ENCODE results near the gene SHKBP1.
A peak's percentile ranks its signal among the peaks of the same experiment; 100 is the strongest.
"Not testable (repeated sequence)": the region's sequence is repeated elsewhere in the genome, so short reads cannot be mapped to it uniquely, and the experiment has no call there.

SHKBP1 gene

DNA sequence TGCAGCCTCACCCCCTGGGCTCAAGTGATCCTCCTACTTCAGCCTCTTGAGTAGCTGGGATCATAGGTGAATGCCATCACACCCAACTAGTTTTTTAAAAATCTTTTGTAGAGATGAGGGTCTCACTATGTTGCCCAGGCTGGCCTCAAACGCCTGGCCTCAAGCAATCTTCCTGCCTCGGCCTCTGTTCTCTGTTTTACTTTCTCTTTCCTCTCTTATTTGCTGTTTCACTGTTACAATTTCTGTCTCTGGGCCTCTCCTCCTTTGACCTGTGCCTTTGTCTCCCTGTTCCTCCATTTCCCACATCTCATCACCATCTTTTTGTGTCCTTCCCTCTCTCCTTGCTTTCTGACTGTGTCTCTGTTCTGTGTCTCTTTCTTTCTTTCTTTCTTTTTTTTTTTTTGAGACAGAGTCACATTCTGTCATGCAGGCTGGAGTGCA is 9.3 kb downstream of the SHKBP1 start:
- no peak overlapping the region for H3K4me3 ChIP-seq (ENCODE audit: low read depth, low read length)
- DNase-seq (ENCODE audit: low read depth), result no peak

DNA sequence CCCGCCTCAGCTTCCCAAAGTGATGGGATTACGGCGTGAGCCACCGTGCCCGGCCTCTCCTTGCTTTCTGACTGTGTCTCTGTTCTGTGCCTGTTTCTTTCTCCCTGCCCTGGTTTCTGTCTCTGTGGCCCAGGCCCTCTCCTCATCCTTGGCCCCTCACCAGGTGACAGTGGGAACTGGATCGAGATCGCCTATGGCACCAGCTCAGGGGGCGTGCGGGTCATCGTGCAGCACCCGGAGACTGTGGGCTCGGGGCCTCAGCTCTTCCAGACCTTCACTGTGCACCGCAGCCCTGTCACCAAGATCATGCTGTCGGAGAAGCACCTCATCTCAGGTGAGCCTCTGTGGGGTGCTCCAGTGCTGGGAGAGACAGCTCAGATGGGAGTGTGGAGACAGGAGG is 9.9 kb downstream of the SHKBP1 start:
- no peak overlapping the region for H3K4me3 ChIP-seq (ENCODE audit: low read depth, low read length)
- no peak for DNase-seq (ENCODE audit: low read depth)
- TF ChIP-seq, protein P1, sequence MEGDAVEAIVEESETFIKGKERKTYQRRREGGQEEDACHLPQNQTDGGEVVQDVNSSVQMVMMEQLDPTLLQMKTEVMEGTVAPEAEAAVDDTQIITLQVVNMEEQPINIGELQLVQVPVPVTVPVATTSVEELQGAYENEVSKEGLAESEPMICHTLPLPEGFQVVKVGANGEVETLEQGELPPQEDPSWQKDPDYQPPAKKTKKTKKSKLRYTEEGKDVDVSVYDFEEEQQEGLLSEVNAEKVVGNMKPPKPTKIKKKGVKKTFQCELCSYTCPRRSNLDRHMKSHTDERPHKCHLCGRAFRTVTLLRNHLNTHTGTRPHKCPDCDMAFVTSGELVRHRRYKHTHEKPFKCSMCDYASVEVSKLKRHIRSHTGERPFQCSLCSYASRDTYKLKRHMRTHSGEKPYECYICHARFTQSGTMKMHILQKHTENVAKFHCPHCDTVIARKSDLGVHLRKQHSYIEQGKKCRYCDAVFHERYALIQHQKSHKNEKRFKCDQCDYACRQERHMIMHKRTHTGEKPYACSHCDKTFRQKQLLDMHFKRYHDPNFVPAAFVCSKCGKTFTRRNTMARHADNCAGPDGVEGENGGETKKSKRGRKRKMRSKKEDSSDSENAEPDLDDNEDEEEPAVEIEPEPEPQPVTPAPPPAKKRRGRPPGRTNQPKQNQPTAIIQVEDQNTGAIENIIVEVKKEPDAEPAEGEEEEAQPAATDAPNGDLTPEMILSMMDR (conservative IDR thresholded peaks at IDR 0.05; ENCODE audit: low read depth, low read length), result no peak

More for the DNA sequence above, 9.3 kb downstream of the SHKBP1 start:
- TF ChIP-seq, protein P1 (conservative IDR thresholded peaks at IDR 0.05; ENCODE audit: low read depth, low read length), result no peak

DNA sequence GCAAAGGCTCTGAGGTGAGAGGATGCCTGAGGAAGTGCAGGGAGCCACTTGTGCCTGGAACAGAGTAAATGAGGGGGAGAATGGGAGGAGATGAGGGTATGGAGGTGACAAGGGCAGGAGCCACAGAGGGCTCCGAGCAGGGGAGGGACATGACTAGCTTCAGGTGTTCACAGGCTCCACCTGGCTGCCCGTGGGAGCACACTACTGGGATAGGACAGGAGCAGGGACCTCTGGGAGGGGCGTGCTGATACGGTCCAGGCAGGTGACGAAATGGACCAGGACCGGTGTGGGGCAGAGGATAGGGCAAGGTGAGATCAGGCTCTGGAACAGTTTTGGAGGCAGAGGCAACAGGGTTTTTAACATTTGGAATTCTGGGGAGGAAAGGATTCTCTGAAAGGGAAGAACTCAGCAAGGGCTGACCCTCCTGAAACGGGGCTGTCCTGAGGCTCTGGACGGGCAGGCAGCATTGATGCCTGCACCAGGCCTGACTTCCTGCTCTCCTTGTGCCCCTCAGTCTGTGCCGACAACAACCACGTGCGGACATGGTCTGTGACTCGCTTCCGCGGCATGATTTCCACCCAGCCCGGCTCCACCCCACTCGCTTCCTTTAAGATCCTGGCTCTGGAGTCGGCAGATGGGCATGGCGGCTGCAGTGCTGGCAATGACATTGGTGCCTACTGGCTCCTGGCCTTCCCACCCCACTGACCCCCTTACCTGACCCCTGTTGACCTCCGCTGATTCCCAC is 11.6 kb downstream of the SHKBP1 start:
- DNase-seq (ENCODE audit: low read depth), result peak; percentile 42
- H3K4me3 ChIP-seq (ENCODE audit: low read depth, low read length), result no peak overlapping the region
- TF ChIP-seq, protein P1 (conservative IDR thresholded peaks at IDR 0.05; ENCODE audit: low read depth, low read length), result no peak

DNA sequence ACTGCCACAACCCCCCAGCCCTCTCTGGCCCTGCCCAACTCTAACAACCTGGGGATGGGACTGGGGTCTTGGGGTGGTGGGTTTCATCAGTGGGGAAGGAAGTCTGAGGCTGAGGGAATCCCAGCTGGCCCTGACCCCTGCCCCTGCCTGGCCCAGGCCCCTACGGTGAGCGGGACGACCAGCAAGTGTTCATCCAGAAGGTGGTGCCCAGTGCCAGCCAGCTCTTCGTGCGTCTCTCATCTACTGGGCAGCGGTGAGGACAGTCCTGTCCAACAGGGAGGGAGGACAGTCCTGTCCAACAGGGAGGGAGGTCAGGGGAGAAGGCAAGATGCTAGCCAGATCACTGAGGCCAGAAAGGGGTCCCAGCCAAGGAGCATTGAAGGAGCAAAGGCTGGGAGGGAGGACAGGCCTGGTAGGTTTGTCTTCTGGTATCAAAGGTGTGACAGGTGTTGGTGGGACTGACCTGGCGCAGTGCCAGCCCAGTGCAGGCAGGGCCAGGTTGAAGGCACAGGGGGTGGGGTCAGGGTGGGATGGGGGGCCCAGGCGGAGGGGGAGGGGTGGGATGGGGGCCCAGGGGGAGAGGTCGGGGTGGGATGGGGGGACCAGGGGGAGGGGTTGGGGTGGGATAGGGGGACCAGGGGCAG is 12.4 kb downstream of the SHKBP1 start:
- no peak for DNase-seq (ENCODE audit: low read depth)
- TF ChIP-seq, protein P1 (conservative IDR thresholded peaks at IDR 0.05; ENCODE audit: low read depth, low read length), result no peak
- no peak overlapping the region for H3K4me3 ChIP-seq (ENCODE audit: low read depth, low read length)

DNA sequence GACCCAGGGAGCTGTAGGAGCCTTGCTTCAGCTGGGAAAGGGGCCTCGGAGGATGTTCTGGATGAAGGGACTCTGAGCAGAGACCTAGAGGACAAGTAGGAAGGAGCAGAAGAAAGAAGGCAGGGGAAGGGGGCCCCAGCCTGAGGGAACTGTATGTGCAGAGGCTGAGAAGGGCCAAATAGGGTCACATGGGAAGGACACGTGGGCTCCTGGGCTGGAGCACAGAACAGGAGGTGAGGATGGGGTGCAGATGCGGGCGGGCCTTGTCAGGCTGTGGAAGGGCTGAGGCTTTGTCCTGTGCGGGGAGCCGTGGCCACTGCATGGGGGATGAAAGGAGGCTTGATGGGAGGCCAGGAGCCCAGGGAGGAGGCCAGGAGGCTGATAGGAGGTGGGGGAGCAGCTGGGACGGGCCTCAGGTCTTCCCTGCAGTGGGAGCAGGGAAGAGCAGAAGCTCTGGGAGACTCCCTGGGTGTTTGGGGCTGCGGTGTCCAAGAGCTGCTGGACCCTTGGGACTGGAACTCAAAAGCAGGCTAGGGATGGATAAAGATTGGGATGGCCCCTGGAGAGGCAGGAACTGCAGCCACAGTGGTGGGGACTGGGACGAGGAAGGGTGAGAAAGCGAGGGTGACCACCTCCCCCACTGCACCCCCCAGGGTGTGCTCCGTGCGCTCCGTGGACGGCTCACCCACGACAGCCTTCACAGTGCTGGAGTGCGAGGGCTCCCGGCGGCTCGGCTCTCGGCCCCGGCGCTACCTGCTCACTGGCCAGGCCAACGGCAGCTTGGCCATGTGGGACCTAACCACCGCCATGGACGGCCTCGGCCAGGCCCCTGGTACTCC is 13.1 kb downstream of the SHKBP1 start:
- H3K4me3 ChIP-seq (ENCODE audit: low read depth, low read length), result no peak overlapping the region
- TF ChIP-seq, protein P1 (conservative IDR thresholded peaks at IDR 0.05; ENCODE audit: low read depth, low read length), result no peak
- no peak for DNase-seq (ENCODE audit: low read depth)

DNA sequence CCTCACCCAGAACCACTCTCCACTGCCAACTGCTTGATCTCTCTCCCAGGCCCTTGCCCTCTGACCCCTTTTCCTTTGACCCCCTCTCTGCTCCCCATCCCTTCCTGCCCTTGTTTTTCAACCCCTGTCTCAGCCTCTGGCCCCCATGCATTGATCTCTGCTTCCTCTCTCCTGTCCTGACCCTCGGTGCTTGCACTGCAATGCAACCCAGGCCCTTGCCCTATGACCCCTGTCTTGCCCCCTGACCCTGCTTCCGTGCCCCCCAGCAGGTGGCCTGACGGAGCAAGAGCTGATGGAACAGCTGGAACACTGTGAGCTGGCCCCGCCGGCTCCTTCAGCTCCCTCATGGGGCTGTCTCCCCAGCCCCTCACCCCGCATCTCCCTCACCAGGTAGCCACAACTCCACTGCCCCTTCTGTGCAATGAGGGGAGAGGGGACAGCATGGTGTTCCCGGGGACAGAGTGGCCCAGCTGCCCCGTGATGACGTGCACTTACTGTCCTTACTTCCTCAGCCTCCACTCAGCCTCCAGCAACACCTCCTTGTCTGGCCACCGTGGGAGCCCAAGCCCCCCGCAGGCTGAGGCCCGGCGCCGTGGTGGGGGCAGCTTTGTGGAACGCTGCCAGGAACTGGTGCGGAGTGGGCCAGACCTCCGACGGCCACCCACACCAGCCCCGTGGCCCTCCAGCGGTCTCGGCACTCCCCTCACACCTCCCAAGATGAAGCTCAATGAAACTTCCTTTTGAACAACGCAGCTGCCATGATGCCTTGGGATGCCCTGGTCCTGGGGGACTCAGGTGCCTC is 14.0 kb downstream of the SHKBP1 start:
- H3K4me3 ChIP-seq (ENCODE audit: low read depth, low read length), result no peak overlapping the region
- no peak for DNase-seq (ENCODE audit: low read depth)
- TF ChIP-seq, protein P1 (conservative IDR thresholded peaks at IDR 0.05; ENCODE audit: low read depth, low read length), result no peak

DNA sequence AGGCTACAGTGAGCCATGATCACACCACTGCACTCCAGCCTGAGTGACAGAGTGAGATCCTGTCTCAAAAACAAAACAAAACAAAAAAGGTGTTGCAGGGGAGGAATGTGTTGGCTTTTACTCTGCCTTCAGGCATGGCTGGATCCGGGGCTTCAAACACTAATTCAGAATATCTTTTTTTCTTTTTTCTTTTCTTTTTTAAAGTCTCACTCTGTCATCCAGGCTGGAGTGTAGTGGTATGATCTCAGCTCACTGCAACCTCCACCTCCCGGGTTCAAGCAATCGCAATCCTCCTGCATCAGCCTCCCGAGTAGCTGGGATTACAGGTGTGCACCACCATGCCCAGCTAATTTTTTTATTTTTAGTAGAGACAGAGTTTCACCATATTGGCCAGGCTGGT is 15.1 kb downstream of the SHKBP1 start:
- not testable (repeated sequence) for H3K4me3 ChIP-seq (ENCODE audit: low read depth, low read length); DNase-seq (ENCODE audit: low read depth)
